ENCODE results near the gene ABCD1. TPM values are rescaled to one million over a fixed set of nuclear protein-coding genes. Genes with fewer than 3 reads are reported as not detected.

ABCD1 gene
- total and polyA plus RNA-seq, 5 donors, result 11.0 to 15.9 (median 15.5) TPM

GRCh38 chrX:153765138-153766079 lies 40.8 kb downstream of the ABCD1 start:
- peak; percentile 62 to 69 for ATAC-seq
- 28% methylated on average over 22 of the region's 27 CpGs for WGBS
- H3K27ac ChIP-seq (ENCODE audit: low read length), result peak overlapping the region; percentile 49
- DNase-seq, result peak; percentile 39 to 82 (median 72)
- no peaks in the 10 kb centered on the region for H3K4me1 ChIP-seq (ENCODE audit: control insufficient read depth, insufficient read depth, low read length)
- no peaks in the 10 kb centered on the region for H3K27me3 ChIP-seq (ENCODE audit: control insufficient read depth, insufficient read depth)
- no peaks in the 10 kb centered on the region for H3K9me3 ChIP-seq (ENCODE audit: control insufficient read depth, low read length)
- intact Hi-C loops (cut with DNase I), result loop anchor here in 3 of 4 donors (2.0 to 10.0 kb wide), 2 partner anchors 187 to 189 kb away; no protein-coding TSS in a partner anchor
- peak overlapping the region; percentile 20 for H3K4me3 ChIP-seq (ENCODE audit: low read length)

DNA sequence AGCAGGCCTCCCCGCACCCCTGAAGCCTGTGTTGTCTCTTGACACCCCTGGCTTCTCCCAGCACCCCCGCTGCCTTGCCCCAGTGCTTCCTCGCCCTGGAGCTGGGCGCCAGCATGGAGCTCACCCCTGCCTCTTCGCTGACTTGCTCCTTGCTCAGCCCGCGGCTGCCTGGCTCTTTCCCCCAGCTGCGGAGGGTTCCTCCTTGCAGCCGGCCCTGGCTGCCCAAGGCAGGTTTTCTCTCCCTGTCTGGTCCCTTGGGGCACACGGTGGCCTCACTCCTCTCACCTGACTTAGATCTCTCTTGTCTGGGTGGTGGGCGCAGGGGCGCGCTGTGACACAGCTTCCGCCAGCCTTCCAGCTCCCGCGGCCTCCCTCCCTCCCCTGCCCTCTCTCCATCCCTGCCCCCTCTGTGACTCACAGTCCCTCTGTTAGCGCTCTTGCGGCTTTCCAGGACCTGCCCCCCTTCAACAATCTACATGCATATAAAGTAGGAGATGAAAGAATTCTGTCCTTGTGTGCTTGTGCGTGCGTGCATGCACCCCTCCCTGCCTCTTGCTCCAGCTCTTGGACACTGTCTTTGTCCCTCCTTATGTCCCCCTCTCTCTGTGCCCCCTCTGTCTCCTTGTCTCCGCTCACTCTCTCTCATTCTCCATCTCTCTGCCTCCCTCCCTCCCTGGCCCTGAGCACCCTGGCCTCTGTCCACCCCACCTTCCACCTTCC lies 41.6 kb downstream of the ABCD1 start:
- peak; percentile 29 to 63 (median 49) for DNase-seq
- WGBS, result 35% methylated on average over 21 of the region's 21 CpGs
- intact Hi-C loops (cut with DNase I), result loop anchor here in 2 of 4 donors (10.0 kb wide), 1 partner anchor 189 kb away; no protein-coding TSS in a partner anchor
- H3K27me3 ChIP-seq (ENCODE audit: control insufficient read depth, insufficient read depth), result no peaks in the 10 kb centered on the region
- peak overlapping the region; percentile 20 for H3K4me3 ChIP-seq (ENCODE audit: low read length)
- ATAC-seq, result peak in 1 of 2 donors; percentile 6
- no peaks in the 10 kb centered on the region for H3K9me3 ChIP-seq (ENCODE audit: control insufficient read depth, low read length)
- no peaks in the 10 kb centered on the region for H3K4me1 ChIP-seq (ENCODE audit: control insufficient read depth, insufficient read depth, low read length)
- H3K27ac ChIP-seq (ENCODE audit: low read length), result peak overlapping the region; percentile 49

DNA sequence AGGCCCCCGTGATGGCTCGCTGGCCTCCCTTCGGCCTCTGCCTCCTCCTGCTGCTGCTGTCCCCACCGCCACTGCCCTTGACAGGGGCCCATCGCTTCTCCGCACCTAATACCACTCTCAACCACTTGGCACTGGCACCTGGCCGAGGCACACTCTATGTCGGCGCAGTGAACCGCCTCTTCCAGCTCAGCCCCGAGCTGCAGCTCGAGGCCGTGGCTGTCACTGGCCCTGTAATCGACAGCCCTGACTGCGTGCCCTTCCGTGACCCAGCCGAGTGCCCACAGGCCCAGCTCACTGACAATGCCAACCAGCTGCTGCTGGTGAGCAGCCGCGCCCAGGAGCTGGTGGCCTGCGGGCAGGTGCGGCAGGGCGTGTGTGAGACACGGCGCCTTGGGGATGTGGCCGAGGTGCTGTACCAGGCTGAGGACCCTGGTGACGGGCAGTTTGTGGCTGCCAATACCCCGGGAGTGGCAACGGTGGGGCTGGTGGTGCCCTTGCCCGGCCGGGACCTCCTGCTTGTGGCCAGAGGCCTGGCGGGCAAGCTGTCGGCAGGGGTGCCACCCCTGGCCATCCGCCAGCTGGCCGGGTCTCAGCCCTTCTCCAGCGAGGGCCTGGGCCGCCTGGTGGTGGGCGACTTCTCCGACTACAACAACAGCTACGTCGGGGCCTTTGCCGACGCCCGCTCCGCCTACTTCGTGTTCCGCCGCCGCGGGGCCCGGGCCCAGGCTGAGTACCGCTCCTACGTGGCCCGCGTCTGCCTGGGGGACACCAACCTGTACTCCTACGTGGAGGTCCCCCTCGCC lies 42.4 kb downstream of the ABCD1 start:
- Histone ChIP-seq H3K4me1 (ENCODE audit: control insufficient read depth, insufficient read depth, low read length) (no peaks in the 10 kb centered on the region), H3K27me3 (ENCODE audit: control insufficient read depth, insufficient read depth) (no peaks in the 10 kb centered on the region), H3K4me3 (ENCODE audit: low read length) (no peak overlapping the region), H3K27ac (ENCODE audit: low read length) (no peak overlapping the region), H3K9me3 (ENCODE audit: control insufficient read depth, low read length) (no peaks in the 10 kb centered on the region)
- intact Hi-C loops (cut with DNase I), result loop anchor here in 2 of 4 donors (10.0 kb wide), 1 partner anchor 188 kb away; no protein-coding TSS in a partner anchor
- peak; percentile 24 to 62 (median 35) for DNase-seq
- 88% methylated on average over 56 of the region's 56 CpGs for WGBS
- no peak for ATAC-seq

DNA sequence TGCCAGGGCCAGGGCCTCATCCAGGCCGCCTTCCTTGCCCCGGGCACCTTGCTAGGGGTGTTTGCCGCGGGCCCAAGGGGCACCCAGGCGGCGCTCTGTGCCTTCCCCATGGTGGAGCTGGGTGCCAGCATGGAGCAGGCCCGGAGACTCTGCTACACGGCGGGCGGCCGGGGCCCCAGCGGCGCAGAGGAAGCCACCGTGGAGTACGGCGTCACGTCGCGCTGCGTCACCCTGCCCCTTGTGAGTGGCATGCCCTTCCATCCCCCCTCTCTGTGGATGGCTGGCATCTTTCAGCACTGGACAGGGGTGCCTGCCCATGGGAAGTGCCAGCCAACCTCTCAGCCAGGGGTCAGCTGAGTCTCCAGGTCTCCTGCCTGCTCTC lies 43.0 kb downstream of the ABCD1 start:
- Histone ChIP-seq H3K27me3 (ENCODE audit: control insufficient read depth, insufficient read depth) (no peaks in the 10 kb centered on the region), H3K27ac (ENCODE audit: low read length) (no peak overlapping the region), H3K4me1 (ENCODE audit: control insufficient read depth, insufficient read depth, low read length) (no peaks in the 10 kb centered on the region), H3K4me3 (ENCODE audit: low read length) (no peak overlapping the region), H3K9me3 (ENCODE audit: control insufficient read depth, low read length) (no peaks in the 10 kb centered on the region)
- ATAC-seq (no peak), DNase-seq (peak in 1 of 3 donors; percentile 49)
- WGBS, result 95% methylated on average over 20 of the region's 20 CpGs
- intact Hi-C loops (cut with DNase I), result loop anchor here in 2 of 4 donors (10.0 kb wide), 1 partner anchor 187 kb away; no protein-coding TSS in a partner anchor

DNA sequence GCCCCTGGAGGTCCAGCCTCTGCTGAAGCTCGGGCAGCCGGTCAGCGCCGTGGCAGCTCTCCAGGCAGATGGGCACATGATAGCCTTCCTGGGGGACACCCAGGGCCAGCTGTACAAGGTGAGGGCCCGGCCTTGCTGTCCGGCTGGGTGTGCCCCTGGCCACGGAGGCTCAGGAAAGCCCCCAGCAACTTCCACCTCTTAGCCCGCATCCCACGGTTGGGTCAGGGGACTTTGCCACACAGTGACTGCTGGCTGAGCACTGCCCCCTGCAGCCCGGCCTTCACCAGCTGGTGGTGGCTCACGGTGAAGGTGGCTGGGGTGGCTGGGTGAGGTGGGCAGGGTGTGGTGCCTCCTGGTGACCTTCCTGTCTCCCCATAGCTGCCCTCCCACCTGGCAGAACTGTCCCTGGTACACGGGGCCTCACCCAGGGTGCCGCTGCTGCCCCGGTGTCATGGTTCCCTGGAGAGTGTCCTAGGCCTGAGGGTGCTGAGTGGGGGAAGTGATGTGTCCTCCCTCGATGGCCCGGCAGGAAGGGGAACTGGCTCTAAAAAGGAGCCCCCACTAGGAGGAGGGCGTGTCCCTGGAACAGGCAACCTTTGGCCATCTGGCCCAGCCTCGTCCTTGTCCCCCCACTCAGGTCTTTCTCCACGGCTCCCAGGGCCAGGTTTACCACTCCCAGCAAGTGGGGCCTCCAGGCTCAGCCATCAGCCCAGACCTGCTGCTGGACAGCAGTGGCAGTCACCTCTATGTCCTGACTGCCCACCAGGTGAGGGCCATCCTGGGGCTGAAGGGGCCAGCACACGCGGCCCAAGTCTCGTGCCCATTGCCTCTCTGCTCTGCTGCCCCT lies 43.9 kb downstream of the ABCD1 start:
- 75% methylated on average over 22 of the region's 22 CpGs for WGBS
- no peaks in the 10 kb centered on the region for H3K4me1 ChIP-seq (ENCODE audit: control insufficient read depth, insufficient read depth, low read length)
- DNase-seq (peak; percentile 12 to 60 (median 46)), ATAC-seq (no peak)
- H3K4me3 ChIP-seq (ENCODE audit: low read length), result no peak overlapping the region
- intact Hi-C loops (cut with DNase I), result loop anchor here in 2 of 4 donors (10.0 kb wide), 1 partner anchor 186 kb away; no protein-coding TSS in a partner anchor
- no peaks in the 10 kb centered on the region for H3K27me3 ChIP-seq (ENCODE audit: control insufficient read depth, insufficient read depth)
- no peak overlapping the region for H3K27ac ChIP-seq (ENCODE audit: low read length)
- no peaks in the 10 kb centered on the region for H3K9me3 ChIP-seq (ENCODE audit: control insufficient read depth, low read length)

- ATAC-seq, result no peak
These were observed 44.7 kb downstream of the ABCD1 start for GRCh38 chrX:153769158-153769864.

GRCh38 chrX:153769865-153770600 lies 45.4 kb downstream of the ABCD1 start:
- ATAC-seq, result no peak
- intact Hi-C loops (cut with DNase I), result loop anchor here in 2 of 4 donors (10.0 kb wide), 1 partner anchor 185 kb away; no protein-coding TSS in a partner anchor
- H3K27me3 ChIP-seq (ENCODE audit: control insufficient read depth, insufficient read depth), result no peaks in the 10 kb centered on the region
- no peak overlapping the region for H3K4me3 ChIP-seq (ENCODE audit: low read length)
- H3K9me3 ChIP-seq (ENCODE audit: control insufficient read depth, low read length), result no peaks in the 10 kb centered on the region
- peak in 2 of 3 donors; percentile 28 to 50 for DNase-seq
- H3K4me1 ChIP-seq (ENCODE audit: control insufficient read depth, insufficient read depth, low read length), result no peaks in the 10 kb centered on the region
- WGBS, result 84% methylated on average over 25 of the region's 25 CpGs
- H3K27ac ChIP-seq (ENCODE audit: low read length), result no peak overlapping the region

More at GRCh38 chrX:153769158-153769864, 44.7 kb downstream of the ABCD1 start:
- Histone ChIP-seq H3K27me3 (ENCODE audit: control insufficient read depth, insufficient read depth) (no peaks in the 10 kb centered on the region), H3K4me3 (ENCODE audit: low read length) (no peak overlapping the region), H3K4me1 (ENCODE audit: control insufficient read depth, insufficient read depth, low read length) (no peaks in the 10 kb centered on the region), H3K9me3 (ENCODE audit: control insufficient read depth, low read length) (no peaks in the 10 kb centered on the region), H3K27ac (ENCODE audit: low read length) (no peak overlapping the region)
- DNase-seq, result peak in 1 of 3 donors; percentile 46
- intact Hi-C loops (cut with DNase I), result loop anchor here in 2 of 4 donors (10.0 kb wide), 1 partner anchor 185 kb away; no protein-coding TSS in a partner anchor
- whole genome bisulfite sequencing, result 84% methylated on average over 23 of the region's 23 CpGs

DNA sequence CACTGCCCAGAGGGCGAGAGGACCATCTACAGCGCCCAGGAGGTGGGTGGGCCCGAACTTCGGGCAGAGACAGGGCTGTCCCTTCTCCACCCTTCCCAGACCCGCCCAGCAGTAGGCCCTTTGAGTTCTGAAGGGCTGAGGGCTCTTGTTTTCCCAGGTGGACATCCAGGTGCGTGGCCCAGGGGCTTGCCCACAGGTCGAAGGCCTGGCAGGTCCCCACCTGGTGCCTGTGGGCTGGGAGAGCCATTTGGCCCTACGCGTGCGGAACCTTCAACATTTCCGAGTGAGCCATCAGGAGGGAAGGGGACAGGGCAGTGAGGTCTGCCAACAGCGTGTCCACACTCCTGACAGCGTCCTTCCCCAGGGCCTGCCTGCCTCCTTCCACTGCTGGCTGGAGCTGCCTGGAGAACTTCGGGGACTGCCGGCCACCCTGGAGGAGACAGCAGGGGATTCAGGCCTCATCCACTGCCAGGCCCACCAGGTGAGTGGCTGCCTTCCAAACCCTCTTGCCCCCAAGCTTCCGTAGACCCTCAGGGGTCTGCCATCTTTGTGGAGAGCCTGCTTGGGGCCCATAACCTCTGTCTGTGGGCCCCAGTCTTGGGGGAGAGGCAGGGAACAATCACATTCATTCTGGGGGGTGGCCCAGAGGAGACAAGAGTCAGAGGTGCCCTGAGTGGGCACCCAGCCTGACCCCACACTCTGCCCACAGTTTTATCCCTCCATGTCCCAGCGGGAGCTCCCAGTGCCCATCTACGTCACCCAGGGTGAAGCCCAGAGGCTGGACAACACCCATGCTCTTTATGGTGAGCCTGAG lies 46.2 kb downstream of the ABCD1 start:
- ATAC-seq, result no peak
- H3K27ac ChIP-seq (ENCODE audit: low read length), result no peak overlapping the region
- H3K4me3 ChIP-seq (ENCODE audit: low read length), result no peak overlapping the region
- DNase-seq, result no peak
- WGBS, result 89% methylated on average over 18 of the region's 18 CpGs
- no peaks in the 10 kb centered on the region for H3K27me3 ChIP-seq (ENCODE audit: control insufficient read depth, insufficient read depth)
- no peaks in the 10 kb centered on the region for H3K4me1 ChIP-seq (ENCODE audit: control insufficient read depth, insufficient read depth, low read length)
- intact Hi-C loops (cut with DNase I), result no loop called here
- H3K9me3 ChIP-seq (ENCODE audit: control insufficient read depth, low read length), result no peaks in the 10 kb centered on the region

All from right cardiac atrium (tissue), 5 donors.